ENCODE results near the gene TAF1L.
"Not testable (repeated sequence)": the region's sequence is repeated elsewhere in the genome, so short reads cannot be mapped to it uniquely, and the experiment has no call there.

The TAF1L gene, protein sequence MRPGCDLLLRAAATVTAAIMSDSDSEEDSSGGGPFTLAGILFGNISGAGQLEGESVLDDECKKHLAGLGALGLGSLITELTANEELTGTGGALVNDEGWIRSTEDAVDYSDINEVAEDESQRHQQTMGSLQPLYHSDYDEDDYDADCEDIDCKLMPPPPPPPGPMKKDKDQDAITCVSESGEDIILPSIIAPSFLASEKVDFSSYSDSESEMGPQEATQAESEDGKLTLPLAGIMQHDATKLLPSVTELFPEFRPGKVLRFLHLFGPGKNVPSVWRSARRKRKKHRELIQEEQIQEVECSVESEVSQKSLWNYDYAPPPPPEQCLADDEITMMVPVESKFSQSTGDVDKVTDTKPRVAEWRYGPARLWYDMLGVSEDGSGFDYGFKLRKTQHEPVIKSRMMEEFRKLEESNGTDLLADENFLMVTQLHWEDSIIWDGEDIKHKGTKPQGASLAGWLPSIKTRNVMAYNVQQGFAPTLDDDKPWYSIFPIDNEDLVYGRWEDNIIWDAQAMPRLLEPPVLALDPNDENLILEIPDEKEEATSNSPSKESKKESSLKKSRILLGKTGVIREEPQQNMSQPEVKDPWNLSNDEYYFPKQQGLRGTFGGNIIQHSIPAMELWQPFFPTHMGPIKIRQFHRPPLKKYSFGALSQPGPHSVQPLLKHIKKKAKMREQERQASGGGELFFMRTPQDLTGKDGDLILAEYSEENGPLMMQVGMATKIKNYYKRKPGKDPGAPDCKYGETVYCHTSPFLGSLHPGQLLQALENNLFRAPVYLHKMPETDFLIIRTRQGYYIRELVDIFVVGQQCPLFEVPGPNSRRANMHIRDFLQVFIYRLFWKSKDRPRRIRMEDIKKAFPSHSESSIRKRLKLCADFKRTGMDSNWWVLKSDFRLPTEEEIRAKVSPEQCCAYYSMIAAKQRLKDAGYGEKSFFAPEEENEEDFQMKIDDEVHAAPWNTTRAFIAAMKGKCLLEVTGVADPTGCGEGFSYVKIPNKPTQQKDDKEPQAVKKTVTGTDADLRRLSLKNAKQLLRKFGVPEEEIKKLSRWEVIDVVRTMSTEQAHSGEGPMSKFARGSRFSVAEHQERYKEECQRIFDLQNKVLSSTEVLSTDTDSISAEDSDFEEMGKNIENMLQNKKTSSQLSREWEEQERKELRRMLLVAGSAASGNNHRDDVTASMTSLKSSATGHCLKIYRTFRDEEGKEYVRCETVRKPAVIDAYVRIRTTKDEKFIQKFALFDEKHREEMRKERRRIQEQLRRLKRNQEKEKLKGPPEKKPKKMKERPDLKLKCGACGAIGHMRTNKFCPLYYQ (N-terminal part only)

DNA sequence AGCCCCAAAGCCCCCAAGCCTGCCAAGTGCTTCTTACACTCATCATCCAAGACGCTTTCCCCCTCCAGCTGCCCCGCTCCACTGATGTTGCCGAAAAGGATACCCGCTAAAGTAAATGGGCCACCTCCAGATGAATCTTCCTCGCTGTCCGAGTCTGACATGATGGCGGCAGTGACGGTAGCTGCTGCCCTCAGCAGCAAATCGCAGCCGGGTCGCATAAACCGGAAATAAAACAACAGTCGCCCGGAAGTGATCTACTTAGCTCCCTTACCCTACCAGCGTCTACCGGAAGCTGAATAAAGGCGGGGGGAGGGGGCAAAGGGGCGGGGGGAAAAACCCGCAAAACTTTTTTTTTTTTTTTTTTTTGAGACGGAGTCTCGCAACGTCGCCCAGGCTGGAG, at the start of gene TAF1L:
Gene TAF1L (minus strand): TSS at position 308 of the 400 bp plus-strand sequence. CDS start 90 bp downstream, at position 218.
- DNase-seq (ENCODE audit: low spot score): no peak

DNA sequence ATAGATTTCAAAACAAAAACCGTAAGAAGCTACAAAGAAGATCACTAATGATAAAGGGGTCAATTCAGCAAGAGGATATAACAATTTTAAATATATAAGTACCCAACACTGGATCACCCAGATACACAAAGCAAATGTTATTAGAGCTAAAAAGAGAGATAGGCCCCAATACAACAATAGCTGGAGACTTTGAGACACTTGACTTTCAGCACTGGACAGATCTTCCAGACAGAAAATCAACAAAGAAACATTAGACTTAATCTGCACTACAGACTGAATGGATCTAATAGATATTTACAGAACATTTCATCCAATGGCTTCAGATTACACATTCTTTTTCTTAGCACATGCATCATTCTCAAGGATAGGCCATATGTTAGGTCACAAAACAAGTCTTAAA, 46.3 kb upstream of the TAF1L start:
- no peak for DNase-seq (ENCODE audit: low spot score)

DNA sequence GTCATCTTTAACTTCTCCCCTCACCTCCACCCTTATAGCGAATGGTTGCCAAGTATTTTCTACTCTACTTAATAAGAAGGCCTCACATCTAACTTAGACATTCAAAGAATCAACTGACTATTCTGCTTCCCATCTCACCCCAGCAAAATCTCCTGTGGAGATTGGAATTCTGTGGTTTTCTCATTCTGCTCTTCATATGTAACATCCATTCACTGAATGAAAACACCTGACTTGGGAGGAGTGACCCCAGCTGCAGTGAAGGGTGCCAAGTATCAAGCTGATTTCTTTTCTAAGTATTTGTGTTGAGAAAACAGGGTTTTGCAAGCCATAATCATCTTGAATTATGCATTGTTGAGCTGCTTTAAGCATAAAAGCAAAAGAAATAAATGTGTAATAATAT, 42.5 kb upstream of the TAF1L start:
- no peak for DNase-seq (ENCODE audit: low spot score)

DNA sequence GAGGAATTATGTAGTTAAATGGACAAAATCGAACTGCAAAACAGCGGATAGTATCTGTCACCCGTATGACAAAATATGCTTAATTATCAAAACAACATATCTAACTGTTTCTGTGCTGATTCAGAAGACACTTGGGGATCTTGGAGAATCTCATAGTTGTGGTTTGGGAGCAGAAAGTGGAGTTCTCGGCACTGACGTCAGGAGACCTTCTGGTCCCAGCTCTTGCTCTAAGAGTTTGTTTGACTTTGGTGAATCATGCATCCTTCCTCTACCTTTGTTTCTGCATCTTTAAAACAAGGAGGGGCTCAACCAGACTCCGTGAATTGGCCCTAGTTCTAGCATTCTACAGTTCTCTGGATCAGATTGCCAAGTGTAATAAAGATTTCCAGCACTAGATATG, 37.0 kb upstream of the TAF1L start:
- no peak for DNase-seq (ENCODE audit: low spot score)

DNA sequence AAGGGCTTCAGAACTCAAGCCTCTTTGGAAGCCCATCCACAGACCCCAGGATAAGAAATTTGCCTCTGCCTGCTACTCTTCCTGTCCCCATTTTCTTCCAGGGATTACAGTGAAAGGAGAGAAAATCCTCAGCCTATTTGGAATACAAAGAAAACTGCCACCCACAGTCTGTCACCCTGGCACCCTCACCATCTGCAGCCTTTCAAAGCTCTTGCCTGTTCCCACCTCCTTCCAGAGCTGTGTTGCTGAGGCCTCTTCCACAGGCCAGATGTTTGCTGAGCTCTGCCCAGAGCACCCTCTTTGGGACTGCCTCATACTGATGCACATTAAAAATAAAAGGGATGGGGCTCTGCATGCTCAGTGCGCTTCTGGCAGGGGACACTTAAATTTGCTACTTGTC, 35.9 kb upstream of the TAF1L start:
- DNase-seq (ENCODE audit: low spot score): peak; percentile 7

DNA sequence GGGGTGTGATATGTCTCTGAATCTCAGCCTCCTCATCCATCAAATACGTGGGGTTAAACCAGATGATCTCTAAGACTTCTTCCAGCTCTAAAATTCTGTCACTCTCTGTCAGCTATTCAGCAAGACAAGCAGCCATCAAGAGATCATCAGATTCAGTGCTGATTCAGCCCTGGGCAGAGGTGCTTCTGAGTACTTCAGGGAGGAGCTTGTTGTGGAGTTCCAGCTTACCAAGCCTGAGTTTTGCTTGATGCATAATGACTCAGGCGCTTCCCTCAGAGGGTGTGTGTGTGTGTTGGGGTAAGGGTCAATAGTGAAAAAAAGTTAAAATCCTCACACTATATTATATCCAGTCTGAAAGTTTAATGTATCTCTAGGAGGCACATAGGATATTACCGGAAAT, 29.6 kb upstream of the TAF1L start:
- no peak for DNase-seq (ENCODE audit: low spot score)

DNA sequence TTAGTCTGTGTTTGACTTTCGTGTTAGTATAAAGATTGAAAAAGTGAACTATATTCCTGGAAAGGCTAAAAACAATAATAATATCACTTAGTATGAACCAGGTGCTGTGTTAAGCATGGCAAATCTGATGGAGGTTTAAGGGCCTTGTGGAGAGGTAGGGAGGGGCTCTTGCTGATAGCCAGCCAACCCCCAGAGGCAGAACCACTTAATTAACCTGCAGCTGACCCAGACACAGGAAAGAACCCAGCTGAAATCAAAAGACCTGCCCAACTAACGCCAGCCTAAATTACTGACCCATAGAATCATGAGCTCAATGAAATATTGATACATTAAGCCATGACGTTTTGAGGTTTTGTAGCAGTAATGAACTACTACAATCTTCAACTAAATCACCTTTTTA, 28.3 kb upstream of the TAF1L start:
- DNase-seq (ENCODE audit: low spot score): no peak

DNA sequence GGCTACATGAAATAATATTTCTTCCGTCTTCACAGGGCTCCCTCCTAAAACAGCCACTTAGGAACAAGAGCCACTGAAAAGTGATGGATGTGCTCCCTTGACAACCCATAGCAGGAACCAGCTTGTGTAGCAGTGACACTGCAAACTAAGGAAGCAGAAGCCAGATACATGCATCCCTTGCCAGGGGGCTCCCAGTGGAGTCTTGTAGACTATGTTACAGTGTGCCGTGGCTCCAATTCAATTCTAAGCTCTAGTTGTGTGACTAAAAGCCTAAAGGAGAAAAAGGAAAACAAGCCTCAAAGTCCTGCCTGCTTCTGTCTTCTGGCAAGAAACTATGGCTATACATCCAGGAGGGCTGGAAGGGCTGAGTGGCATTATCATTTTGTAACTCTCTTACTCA, 12.2 kb upstream of the TAF1L start:
- DNase-seq (ENCODE audit: low spot score): no peak

DNA sequence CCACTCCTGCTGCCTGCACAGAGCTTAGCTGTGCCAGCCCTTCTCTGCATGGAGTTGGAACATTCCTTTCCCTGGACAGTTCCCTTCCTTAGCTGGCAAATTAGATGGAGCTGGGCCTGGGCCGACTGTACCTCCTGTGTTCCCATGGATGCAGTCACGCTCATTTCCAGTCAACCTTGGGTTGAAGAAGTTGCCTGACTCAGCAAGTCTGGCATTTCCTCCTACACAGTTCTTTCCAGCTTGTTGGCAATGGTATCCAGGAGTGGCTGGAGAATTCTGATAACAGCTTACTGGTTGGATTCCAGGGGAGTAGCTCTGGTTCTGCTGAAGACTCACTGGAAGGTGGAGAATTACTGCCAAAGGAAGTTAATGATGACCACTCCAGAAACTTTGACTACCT, 9.2 kb upstream of the TAF1L start:
- DNase-seq (ENCODE audit: low spot score): no peak

DNA sequence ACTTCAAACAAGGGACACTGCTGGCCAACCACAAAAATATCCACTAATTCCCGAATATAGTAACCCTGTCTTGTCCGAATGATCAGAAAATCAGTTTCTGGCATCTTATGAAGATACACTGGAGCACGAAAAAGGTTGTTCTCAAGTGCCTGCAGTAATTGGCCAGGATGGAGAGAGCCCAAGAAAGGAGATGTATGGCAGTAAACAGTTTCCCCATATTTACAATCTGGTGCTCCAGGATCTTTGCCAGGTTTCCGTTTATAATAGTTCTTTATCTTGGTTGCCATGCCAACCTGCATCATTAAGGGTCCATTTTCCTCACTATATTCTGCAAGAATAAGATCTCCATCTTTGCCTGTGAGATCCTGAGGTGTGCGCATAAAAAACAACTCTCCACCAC, 2.3 kb downstream of the TAF1L start:
- DNase-seq (ENCODE audit: low spot score): not testable (repeated sequence)

DNA sequence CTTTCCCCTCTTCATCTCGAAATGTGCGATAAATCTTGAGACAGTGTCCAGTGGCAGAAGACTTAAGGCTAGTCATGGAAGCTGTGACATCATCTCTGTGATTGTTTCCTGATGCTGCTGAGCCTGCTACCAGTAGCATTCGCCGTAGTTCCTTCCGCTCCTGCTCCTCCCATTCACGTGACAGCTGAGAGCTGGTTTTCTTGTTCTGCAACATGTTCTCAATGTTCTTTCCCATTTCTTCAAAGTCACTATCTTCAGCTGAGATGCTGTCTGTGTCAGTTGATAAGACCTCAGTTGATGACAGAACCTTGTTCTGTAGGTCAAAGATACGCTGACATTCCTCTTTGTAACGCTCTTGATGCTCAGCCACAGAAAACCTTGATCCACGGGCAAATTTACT, 3.5 kb downstream of the TAF1L start:
- no peak for DNase-seq (ENCODE audit: low spot score)

DNA sequence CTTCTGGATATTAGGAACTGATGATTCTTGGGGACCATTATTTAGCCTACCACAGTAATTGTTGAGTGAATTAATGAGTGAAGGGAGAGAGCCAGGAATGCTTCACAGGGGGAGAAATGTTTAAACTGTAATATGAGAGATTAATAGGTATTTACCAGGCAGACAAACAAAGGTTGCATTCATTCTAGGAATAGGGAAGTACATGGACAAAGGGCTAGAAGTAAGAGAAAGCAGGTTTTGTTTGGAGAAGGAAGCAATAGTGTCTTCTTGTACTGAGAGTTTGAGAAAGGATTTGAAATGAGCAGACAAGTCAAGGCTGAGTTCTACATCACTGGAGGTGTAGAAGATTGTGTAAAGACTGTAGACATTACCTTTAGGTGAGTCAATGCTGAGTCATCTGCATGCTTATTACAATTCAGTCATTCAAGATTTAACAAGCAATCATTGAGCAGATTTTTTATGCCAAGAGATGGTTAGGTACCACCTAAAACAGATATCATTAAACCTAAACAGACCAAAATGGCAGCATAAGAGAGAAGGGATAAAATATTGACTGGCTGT, 8.0 kb downstream of the TAF1L start:
- no peak for DNase-seq (ENCODE audit: low spot score)

DNA sequence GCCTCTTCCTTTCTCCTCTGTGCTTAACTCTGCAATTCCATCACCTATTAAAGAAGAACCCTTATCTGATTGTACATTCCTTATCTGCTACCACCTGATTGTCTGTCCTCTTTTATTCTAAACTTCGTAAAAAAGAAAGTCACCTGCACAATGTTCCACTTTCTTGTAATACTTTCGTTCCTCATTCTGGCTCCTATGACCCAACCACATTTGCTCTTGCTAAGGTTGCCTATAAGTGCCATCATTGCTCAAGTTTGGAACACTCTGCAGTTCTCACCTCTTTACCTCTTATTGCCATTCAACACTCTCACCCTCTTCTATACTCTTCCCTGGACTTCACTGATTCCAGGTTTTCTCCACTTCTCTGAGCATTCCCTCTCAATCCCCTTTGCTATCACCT, 10.1 kb downstream of the TAF1L start:
- no peak for DNase-seq (ENCODE audit: low spot score)

DNA sequence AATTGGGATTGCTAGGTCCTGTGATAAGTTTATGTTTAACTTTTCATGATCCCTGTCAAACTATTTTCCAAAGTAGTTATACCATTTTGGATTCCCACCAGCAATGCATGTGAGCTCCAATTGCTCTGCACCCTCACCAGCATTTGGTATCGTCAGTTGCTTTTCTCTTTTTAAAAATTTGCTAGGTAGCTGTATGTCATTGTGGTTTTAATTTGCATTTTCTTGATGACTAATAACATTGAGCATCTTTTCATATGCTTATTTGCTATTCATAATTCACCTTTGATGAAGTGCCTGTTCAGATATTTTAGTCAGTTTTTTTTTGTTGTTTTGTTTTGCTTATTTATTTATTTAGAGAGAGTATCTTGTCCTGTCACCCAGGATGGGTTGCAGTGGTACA, 12.5 kb downstream of the TAF1L start:
- no peak for DNase-seq (ENCODE audit: low spot score)

DNA sequence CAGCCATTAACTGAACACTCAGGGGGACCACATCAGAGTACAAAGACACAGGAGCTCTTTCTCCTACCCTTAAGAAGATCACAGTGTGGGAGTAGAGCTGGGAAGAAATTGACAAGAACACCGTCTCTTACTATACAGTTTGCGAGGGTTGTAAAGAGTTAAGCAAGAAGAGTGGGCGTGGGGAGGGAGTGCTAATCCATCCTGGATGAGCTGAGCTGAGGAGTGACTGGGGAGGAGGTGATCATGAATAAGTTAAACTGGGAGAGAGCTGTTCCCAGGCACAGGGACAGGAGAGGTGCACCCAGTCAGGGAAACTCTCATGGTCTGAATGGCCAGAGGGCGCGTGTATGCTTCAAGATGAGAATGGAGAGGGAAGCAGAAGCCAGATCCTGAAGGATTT, 17.2 kb downstream of the TAF1L start:
- no peak for DNase-seq (ENCODE audit: low spot score)

DNA sequence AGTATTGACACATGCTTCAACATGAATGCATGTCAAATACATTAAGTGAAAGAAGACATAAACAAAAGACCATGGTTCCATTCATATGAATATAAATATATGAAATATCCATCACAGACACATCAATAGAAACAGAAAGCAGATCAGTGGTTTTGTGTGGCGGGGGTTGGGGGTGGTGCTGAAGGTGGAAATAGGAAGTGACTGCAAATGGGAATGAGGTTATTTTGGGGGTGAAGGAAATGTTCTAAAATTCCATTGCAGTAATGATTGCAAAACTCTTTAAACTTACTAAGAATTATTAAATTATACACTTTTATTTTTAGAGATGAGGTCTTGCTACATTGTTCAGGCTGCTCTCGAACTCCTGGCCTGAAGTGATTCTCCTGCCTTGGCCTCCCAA, 28.7 kb downstream of the TAF1L start:
- no peak for DNase-seq (ENCODE audit: low spot score)

DNA sequence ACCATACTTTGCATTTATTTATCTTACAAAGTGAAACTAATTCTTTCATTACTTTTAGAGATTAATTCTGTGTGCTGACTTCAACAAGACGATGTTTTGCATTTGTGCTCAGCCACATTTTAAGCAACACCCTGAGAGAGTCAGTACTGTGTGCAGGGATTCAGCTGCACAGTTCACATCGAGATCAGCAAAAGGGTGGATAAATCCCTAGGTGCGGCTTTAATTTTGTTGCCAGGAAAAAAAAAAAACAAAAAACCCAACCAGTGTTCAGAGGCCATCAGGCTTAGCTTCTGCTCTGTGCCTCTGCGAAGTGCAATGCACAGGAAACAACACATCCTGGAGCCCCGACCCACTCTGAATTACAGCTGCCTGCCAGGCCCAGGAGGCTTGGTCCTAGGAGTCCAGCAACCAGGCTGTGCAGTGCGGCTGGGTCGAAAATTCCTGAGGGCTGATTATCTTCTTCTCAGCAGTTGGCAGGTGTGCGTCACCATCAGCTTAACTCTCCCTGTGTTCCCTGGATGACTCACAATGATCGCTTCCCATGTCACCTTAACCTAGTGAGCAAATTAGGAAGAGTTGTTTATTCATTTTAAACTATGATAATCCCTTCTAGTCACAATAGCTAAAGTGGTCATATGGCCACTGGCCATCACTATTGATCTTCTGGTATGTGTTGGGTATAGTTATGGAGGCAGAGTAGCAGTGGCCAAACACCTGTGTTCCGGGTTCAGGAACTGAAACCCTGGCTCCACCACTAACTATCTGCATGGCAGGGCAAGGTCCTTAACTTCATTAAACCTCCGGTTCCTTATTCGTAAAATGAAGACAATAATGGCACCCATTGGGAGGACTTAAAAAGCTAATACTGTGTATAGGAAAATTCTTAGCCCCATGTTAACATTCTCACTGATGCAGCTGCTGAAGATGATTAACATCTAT, 31.3 kb downstream of the TAF1L start:
- no peak for DNase-seq (ENCODE audit: low spot score)

DNA sequence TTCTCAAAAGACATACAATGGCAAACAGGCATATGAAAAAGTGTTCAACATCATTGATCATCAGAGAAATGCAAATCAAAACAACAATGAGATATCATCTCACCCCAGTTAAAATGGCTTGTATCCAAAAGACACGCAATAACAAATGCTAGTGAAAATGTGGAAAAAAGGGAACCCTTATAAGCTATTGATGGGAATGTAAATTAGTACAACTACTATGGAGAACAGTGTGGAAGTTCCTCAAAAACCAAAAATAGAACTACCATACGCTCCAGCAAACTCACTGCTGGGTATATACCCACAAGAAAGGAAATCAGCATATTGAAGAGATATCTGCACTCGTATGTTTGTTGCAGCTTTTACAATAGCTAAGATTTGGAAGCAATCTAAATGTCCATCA, 36.4 kb downstream of the TAF1L start:
- not testable (repeated sequence) for DNase-seq (ENCODE audit: low spot score)

DNA sequence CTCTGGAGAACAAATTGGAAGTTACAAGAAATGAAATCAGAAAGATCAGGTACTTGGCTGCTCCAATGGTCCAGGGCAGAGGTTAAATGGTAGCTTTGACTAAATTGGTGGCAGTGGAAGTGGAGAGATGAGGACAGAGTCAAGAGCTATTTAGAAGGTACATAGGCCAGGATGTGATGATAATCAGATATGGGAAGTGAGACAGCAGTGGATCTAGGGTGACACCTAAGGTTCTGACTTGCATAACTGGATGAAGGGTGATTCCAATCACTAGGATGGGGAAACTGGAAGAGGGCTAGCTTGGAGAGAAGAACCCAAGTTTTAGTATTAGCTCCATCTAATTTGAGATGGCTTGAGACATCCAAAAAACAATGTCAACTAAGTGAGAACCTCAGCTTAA, 38.5 kb downstream of the TAF1L start:
- no peak for DNase-seq (ENCODE audit: low spot score)

DNA sequence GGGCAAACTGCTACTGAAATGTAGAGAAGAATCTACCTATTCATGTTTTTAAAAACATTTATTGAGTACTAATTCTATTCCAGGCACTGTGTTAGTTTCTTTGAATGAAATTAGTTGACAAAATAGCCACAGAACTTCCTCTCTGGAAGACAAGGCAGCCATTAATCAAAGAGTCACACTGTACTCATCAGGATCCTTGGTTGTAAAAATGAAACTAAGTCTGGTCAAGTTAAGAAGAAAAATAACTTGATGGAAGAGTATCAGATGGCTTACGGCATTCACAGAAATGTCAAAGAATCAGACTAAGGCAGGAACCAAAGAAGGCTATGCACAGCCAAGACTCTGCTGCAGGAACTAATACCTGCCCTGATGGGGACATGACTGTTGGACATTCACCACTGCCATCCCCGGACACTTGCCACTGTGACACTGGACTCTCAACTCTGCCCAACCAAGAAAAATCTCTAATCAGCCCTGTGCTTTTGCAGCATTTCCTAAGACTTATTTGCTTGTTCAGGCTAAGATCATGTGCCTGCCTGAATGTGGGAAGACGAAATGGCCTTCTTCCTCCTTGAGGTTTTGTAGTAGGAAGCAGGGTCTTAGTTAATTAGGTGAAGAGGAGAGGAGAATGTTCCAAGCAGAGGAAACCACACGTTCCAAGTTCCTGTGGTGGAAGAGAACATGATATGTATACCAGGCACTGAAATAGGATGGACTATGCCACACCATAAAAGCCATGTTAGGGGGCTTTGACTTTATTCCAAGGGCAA, 39.2 kb downstream of the TAF1L start:
- DNase-seq (ENCODE audit: low spot score): no peak
